K562 (cell line): ENCODE measurements around the gene RABL6. TPM values are rescaled to one million over a fixed set of nuclear protein-coding genes. Genes with fewer than 3 reads are reported as not detected.

Source experiments
- ATAC-seq: fragments of 200-7000 bp; cut with Tn5 transposase; 3 replicates; pipeline ENCODE4 v1.9.1; 2020; ENCODE audit warnings: moderate library complexity
- BruUV-seq: library from RNA; stranded (reverse); fragments of 400-500 nt; replicated peaks from 2 replicates; lab custom pipeline; 2021; lab: Mats Ljungman, UMichigan
- CTCF ChIA-PET: fragments of 300-600 bp; formaldehyde crosslinking; extraction: SDS; loops from one replicate; lab custom pipeline; 2021; ENCODE audit warnings: low intra/inter-chr PET ratio; lab: Yijun Ruan, JAX
- POLR2A ChIA-PET: fragments of 300-600, 350-650 bp; sonication (Branson Sonifier 250); formaldehyde crosslinking; extraction: SDS; loops from one replicate; lab custom pipeline; 2021; ENCODE audit warnings: antibody characterized with exemption, inconsistent platforms; lab: Yijun Ruan, JAX
- DNase-seq, 4 experiments: peaks; one replicate each; pipeline versions ENCODE4 v3.0.0 to v3.0.0-alpha.2; 2011 to 2018; ENCODE audit warnings: low spot score in 3 of 4, mixed read lengths in 3 of 4; ENCODE audit errors: extremely low read depth in 1 of 4
- FAIRE-seq: peaks from 2 replicates; lab custom pipeline; 2011; peaks lifted over from hg19 to GRCh38; lab: Jason Lieb, UNC
- H2AFZ ChIP-seq: 2 replicates; pipeline ENCODE4 v1.6.0; 2011; ENCODE audit warnings: low read depth, low read length, control low read depth, inconsistent platforms
- H3K27ac ChIP-seq: fragments of 200-600 bp; 3 replicates; pipeline ENCODE4 v1.8.0; 2011; ENCODE audit warnings: low read depth, mild to moderate bottlenecking, control low read depth, inconsistent platforms, low read length, moderate library complexity, mixed read lengths; ENCODE audit errors: extremely low read depth
- H3K27me3 ChIP-seq, 2 experiments: fragments of 300-600 bp in 1 of 2; 2 replicates in 1 of 2; 3 replicates in 1 of 2; pipeline versions ENCODE4 v1.6.0 to v1.8.0; 2011; ENCODE audit warnings: inconsistent platforms in 2 of 2, low read length in 2 of 2, mild to moderate bottlenecking in 1 of 2, mixed read lengths in 1 of 2, moderate library complexity in 1 of 2; ENCODE audit not compliant: control insufficient read depth in 2 of 2, insufficient read depth in 2 of 2
- H3K36me3 ChIP-seq: fragments of 300-600 bp; 3 replicates; pipeline ENCODE4 v1.8.0; 2011; ENCODE audit warnings: mild to moderate bottlenecking, low read length, inconsistent platforms; ENCODE audit not compliant: control insufficient read depth, insufficient read depth
- H3K4me1 ChIP-seq, 2 experiments: fragments of 200-600 bp in 1 of 2; replicated peaks in 1 of 2; 2 replicates in 1 of 2; 3 replicates in 1 of 2; pipeline versions ENCODE4 v1.5.1 to v1.8.0; 2011; ENCODE audit warnings: inconsistent platforms in 2 of 2, low read length in 2 of 2, mild to moderate bottlenecking in 1 of 2, mixed read lengths in 1 of 2, moderate library complexity in 1 of 2; ENCODE audit not compliant: control insufficient read depth in 2 of 2, insufficient read depth in 2 of 2
- H3K4me2 ChIP-seq: 2 replicates; pipeline ENCODE4 v1.6.1; 2011; ENCODE audit warnings: low read length, control low read depth, inconsistent platforms, mixed read lengths; ENCODE audit not compliant: insufficient read depth
- H3K4me3 ChIP-seq: fragments of 200-600 bp; sonication (generic), shearing (Covaris generic); 2 replicates; pipeline ENCODE4 v1.5.1; 2016; ENCODE audit warnings: control low read depth, inconsistent platforms
- H3K79me2 ChIP-seq: fragments of 200-600 bp; 3 replicates; pipeline ENCODE4 v1.8.0; 2011; ENCODE audit warnings: low read length, inconsistent platforms; ENCODE audit not compliant: control insufficient read depth, insufficient read depth
- H3K9ac ChIP-seq, 2 experiments: 2 replicates each; pipeline versions ENCODE4 v1.6.0 to v1.6.1; 2011; ENCODE audit warnings: low read depth in 2 of 2, low read length in 2 of 2, control low read depth in 1 of 2, inconsistent platforms in 1 of 2, mild to moderate bottlenecking in 1 of 2, mixed read lengths in 1 of 2; ENCODE audit not compliant: insufficient read depth in 1 of 2
- H3K9me1 ChIP-seq: one replicate; pipeline ENCODE4 v1.6.0; 2011; ENCODE audit warnings: inconsistent platforms, mild to moderate bottlenecking, low read length, moderate library complexity; ENCODE audit not compliant: control insufficient read depth, insufficient read depth
- H3K9me3 ChIP-seq: replicated peaks from 2 replicates; pipeline ENCODE4 v1.5.1; 2011; ENCODE audit warnings: low read depth, low read length, inconsistent platforms; ENCODE audit not compliant: control insufficient read depth, insufficient read depth
- H4K20me1 ChIP-seq: replicated peaks from 2 replicates; pipeline ENCODE4 v1.6.1; 2011; ENCODE audit warnings: low read length, inconsistent platforms, mixed read lengths; ENCODE audit not compliant: control insufficient read depth, insufficient read depth
- BHLHE40 ChIP-seq: IDR thresholded peaks from 2 replicates; pipeline ENCODE4 v1.6.1; 2011; ENCODE audit warnings: low read length, improper control_type of control experiment
- CCAR2 ChIP-seq: fragments of 200-400 bp; formaldehyde crosslinking; IDR thresholded peaks from 2 replicates; pipeline ENCODE4 v1.6.1; 2017; ENCODE audit warnings: mild to moderate bottlenecking, low read depth, low read length
- CHD7 ChIP-seq: fragments of 200-600 bp; sonication (generic); IDR thresholded peaks from one replicate; pipeline ENCODE4 v1.6.1; 2012; ENCODE audit warnings: mild to moderate bottlenecking, low read depth, low read length, inconsistent platforms
- IFI16 ChIP-seq: fragments of 250-450 bp; sonication (Bioruptor Pico); IDR thresholded peaks from 2 replicates; pipeline ENCODE4 v2.1.2; 2022; ENCODE audit warnings: mild to moderate bottlenecking, inconsistent platforms
- L3MBTL2 ChIP-seq: fragments of 450-650 bp; IDR thresholded peaks from 2 replicates; pipeline ENCODE4 v1.6.1; 2016; ENCODE audit warnings: mild to moderate bottlenecking, moderate library complexity
- TRIM24 ChIP-seq, 2 experiments: fragments of 450-650 bp; IDR thresholded peaks; 2 replicates each; pipeline ENCODE4 v1.6.1; 2016
- ZBTB33 ChIP-seq: sonication (generic); formaldehyde crosslinking; IDR thresholded peaks from 2 replicates; pipeline ENCODE4 v1.8.1; 2023; ENCODE audit warnings: mild to moderate bottlenecking, missing genetic modification reagents
- ZBTB7A ChIP-seq: IDR thresholded peaks from 2 replicates; pipeline ENCODE4 v1.6.1; 2011; ENCODE audit warnings: low read depth, mild to moderate bottlenecking, low read length, moderate library complexity, borderline replicate concordance; ENCODE audit not compliant: control insufficient read depth
- WGBS: fragments of 100-300 bp; shearing (Covaris generic); methylation state at CpG from one replicate; pipeline ENCODE4 v1.1.6; 2016; ENCODE audit warnings: low coverage, mixed read lengths; ENCODE audit not compliant: insufficient coverage; ENCODE audit errors: missing lambda C conversion rate; 5-methylcytosine and 5-hydroxymethylcytosine counted together
- in situ Hi-C: fragments of 300-500 bp; cut with MboI; formaldehyde crosslinking; loops from 4 replicates; pipeline ENCODE4 v1.15.0; 2018; ENCODE audit warnings: inconsistent platforms, mixed read lengths
- intact Hi-C: fragments of 100-400 bp; cut with micrococcal nuclease; formaldehyde crosslinking; loops from 2 replicates; pipeline ENCODE4 v1.14.2; 2022
- polyA plus RNA-seq, 8 experiments: library from polyadenylated mRNA; depleted of rRNA in 4 of 8; stranded (reverse) in 5 of 8; unstranded in 3 of 8; fragments of >200 nt; fragmentation: Nextera tagmentation in 2 of 8; fragmentation: Illumina TruSeq in 1 of 8; extraction: Ambion mirVana in 2 of 8; extraction: Trizol in 1 of 8; gene quantifications; 2 replicates each; pipeline versions ENCODE4 v1.2.1 to v1.2.3, GENCODE V29; 2011 to 2014; ENCODE audit warnings: inconsistent platforms in 1 of 8, missing spikeins in 1 of 8
- total RNA-seq, 7 experiments: library from RNA; depleted of rRNA in 6 of 7; stranded (reverse); fragments of >200 nt in 6 of 7; fragmentation: Illumina TruSeq in 2 of 7; extraction: Trizol in 2 of 7; gene quantifications; 2 replicates each; pipeline versions ENCODE4 v1.2.1 to v1.2.3, GENCODE V29; 2011 to 2021; ENCODE audit warnings: low replicate concordance in 1 of 7

RABL6 gene
- total and polyA plus RNA-seq, 9 of the 15 experiments (the other 6 are each of a cell fraction or from before 2014, with no cell fraction given), result 5.6 to 181 (median 84.5) TPM

GRCh38 chr9:136769710-136770191, 38.0 kb upstream of the RABL6 start:
- Histone ChIP-seq H3K9me3 (peaks cover 11% of the 10 kb centered on the region), H3K4me2 (peak overlapping the region; percentile 58), H2AFZ (peak overlapping the region; percentile 83), H3K9ac (peak overlapping the region in 1 of 2 experiments; percentile 84; a peak in 1 of 4 replicates), H3K27me3 (peaks cover 0 to 5% of the 10 kb centered on the region in 2 experiments; a peak in 1 of 5 replicates), H3K36me3 (no peaks in the 10 kb centered on the region), H3K27ac (no peak overlapping the region), H3K4me3 (no peak overlapping the region), H3K9me1 (no peaks in the 10 kb centered on the region), H4K20me1 (no peaks in the 10 kb centered on the region), H3K79me2 (no peaks in the 10 kb centered on the region), H3K4me1 (peaks cover 10 to 20% of the 10 kb centered on the region in 2 experiments; a peak in 4 of 5 replicates)
- ChIA-PET POLR2A (interaction anchor here (1.1 kb wide), 1 partner anchor 9 kb away, joined by 4 read pairs; no protein-coding TSS in a partner anchor), CTCF (interaction anchor here (0.6 kb wide), 1 partner anchor 15 kb away, joined by 3 read pairs; no protein-coding TSS in a partner anchor)
- intact Hi-C loops (no loop called here), in situ Hi-C loops (loop anchor here (5.0 kb wide), 1 partner anchor 268 kb away; no protein-coding TSS in a partner anchor)
- BruUV-seq, result no TSS peak
- FAIRE-seq, result no peak
- peak; percentile 67 to 78 (median 72) for DNase-seq
- 14% methylated on average over 5 of the region's 16 CpGs for WGBS
- peak; percentile 93 for ATAC-seq
- TF ChIP-seq TRIM24 (IDR thresholded peaks at IDR 0.05) (no peak), IFI16 (CRISPR knock-in tag) (no peak), CHD7 (no peak), CCAR2 (no peak), L3MBTL2 (no peak; the same call in 1 of the 2 replicates), ZBTB7A (peak; percentile 82; the same call in 1 of the 2 replicates), ZBTB33 (no peak), BHLHE40 (no peak)
